IPS DF 6.9 (cell line): ENCODE data around the gene TNS1.

Experiments
- DNase-seq: peaks from one replicate; pipeline ENCODE4 v3.0.0-alpha.2; 2013; ENCODE audit warnings: low read depth, low spot score
- H3K27ac ChIP-seq: one replicate; pipeline ENCODE4 v1.5.1; 2013; ENCODE audit warnings: low read length, control low read depth
- H3K27me3 ChIP-seq: 2 replicates; pipeline ENCODE4 v1.6.1; 2013; ENCODE audit warnings: mild to moderate bottlenecking, low read length; ENCODE audit not compliant: control insufficient read depth, insufficient read depth
- H3K36me3 ChIP-seq: 2 replicates; pipeline ENCODE4 v1.6.1; 2013; ENCODE audit warnings: low read length; ENCODE audit not compliant: control insufficient read depth, insufficient read depth
- H3K4me1 ChIP-seq: 2 replicates; pipeline ENCODE4 v1.6.1; 2013; ENCODE audit warnings: low read length; ENCODE audit not compliant: control insufficient read depth, insufficient read depth
- H3K4me3 ChIP-seq: 2 replicates; pipeline ENCODE4 v1.5.1; 2013; ENCODE audit warnings: mild to moderate bottlenecking, low read length
- H3K9me3 ChIP-seq: 2 replicates; pipeline ENCODE4 v1.6.1; 2013; ENCODE audit warnings: low read length, inconsistent platforms; ENCODE audit not compliant: control insufficient read depth, insufficient read depth
- WGBS: extraction: QIAGEN DNeasy Blood & Tissue Kit; methylation state at CpG from one replicate; pipeline ENCODE4 v1.1.7; 2013; ENCODE audit warnings: mixed read lengths, missing lambda C conversion rate; ENCODE audit not compliant: insufficient read length, insufficient coverage; 5-methylcytosine and 5-hydroxymethylcytosine counted together

TNS1 gene

GRCh38 chr2:217839073-217839749 lies 163.6 kb downstream of the TNS1 start:
- H3K27me3 ChIP-seq = no peaks in the 10 kb centered on the region
- WGBS = no CpG with 5 or more reads among the region's 10 CpGs

GRCh38 chr2:217838409-217838831 lies 164.4 kb downstream of the TNS1 start:
- Histone ChIP-seq H3K36me3 (no peaks in the 10 kb centered on the region), H3K27ac (no peak overlapping the region), H3K27me3 (no peaks in the 10 kb centered on the region), H3K4me3 (no peak overlapping the region), H3K9me3 (no peaks in the 10 kb centered on the region), H3K4me1 (peaks cover 4% of the 10 kb centered on the region; the same call in 1 of the 2 replicates)
- no CpG with 5 or more reads among the region's 5 CpGs for WGBS
- DNase-seq = no peak

More at GRCh38 chr2:217839073-217839749, 163.6 kb downstream of the TNS1 start:
- DNase-seq = no peak
- no peaks in the 10 kb centered on the region for H3K9me3 ChIP-seq
- H3K27ac ChIP-seq = no peak overlapping the region
- peaks cover 4% of the 10 kb centered on the region; the same call in 1 of the 2 replicates for H3K4me1 ChIP-seq
- H3K36me3 ChIP-seq = no peaks in the 10 kb centered on the region
- H3K4me3 ChIP-seq = no peak overlapping the region

GRCh38 chr2:217837530-217837929 lies 165.3 kb downstream of the TNS1 start:
- Histone ChIP-seq H3K9me3 (no peaks in the 10 kb centered on the region), H3K27me3 (no peaks in the 10 kb centered on the region), H3K4me1 (peaks cover 4% of the 10 kb centered on the region; the same call in 1 of the 2 replicates), H3K36me3 (no peaks in the 10 kb centered on the region), H3K27ac (no peak overlapping the region), H3K4me3 (no peak overlapping the region)
- WGBS = no CpG with 5 or more reads among the region's 8 CpGs
- DNase-seq = no peak

GRCh38 chr2:217836901-217837491 lies 165.8 kb downstream of the TNS1 start:
- peaks cover 4% of the 10 kb centered on the region; the same call in 1 of the 2 replicates for H3K4me1 ChIP-seq
- DNase-seq = no peak
- H3K9me3 ChIP-seq = no peaks in the 10 kb centered on the region
- no CpG with 5 or more reads among the region's 9 CpGs for WGBS
- H3K27me3 ChIP-seq = no peaks in the 10 kb centered on the region
- H3K36me3 ChIP-seq = no peaks in the 10 kb centered on the region
- H3K4me3 ChIP-seq = no peak overlapping the region
- H3K27ac ChIP-seq = no peak overlapping the region

DNA sequence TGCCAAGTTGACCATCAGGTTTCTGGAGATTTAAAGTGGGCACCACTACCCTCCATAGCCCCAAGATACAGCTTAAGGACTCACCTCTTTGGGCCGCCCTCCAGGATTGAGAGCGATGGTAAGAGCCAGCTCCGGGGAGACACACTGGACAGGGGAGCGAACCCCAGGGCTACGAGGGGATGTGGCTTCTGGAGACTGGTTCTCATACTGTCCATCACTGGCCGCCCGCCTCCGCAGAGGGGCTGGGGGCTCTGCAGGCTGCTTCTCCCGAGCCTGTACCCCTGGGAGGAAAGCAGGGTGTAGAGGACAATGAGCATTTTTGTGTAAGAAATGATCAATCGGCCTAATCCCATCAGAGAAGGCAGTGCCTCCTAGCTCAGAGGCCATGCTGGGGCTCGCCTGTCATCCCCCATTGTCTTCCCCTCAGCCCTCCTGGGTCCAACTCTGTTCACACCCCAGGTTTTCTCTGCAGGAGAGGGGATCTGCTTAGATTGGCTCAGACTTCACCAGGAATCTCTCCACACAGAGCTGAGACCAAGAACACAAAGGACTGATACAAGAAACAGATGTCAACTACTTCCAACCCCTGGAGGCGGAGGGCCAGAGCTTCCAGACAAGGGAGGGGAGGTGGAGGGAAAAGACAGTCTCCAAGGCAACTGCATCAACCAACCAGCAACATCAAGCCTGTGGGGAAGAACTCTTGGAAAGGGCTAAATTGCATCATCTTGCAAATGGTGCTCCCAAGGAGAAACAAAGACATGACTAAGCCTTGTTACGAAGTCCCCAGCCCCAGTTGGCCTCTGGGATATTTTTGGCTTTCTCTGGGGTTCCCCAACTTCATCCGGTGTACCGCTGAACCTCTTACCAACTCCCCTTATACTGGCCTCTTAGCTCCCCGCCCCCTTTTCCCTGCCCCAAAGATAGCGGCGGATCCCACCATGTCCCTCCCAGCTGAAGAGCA lies 166.6 kb downstream of the TNS1 start:
- H3K27me3 ChIP-seq = no peaks in the 10 kb centered on the region
- no CpG with 5 or more reads among the region's 18 CpGs for WGBS
- H3K4me1 ChIP-seq = peaks cover 4% of the 10 kb centered on the region; the same call in 1 of the 2 replicates
- H3K9me3 ChIP-seq = no peaks in the 10 kb centered on the region
- no peak for DNase-seq
- H3K4me3 ChIP-seq = no peak overlapping the region
- H3K27ac ChIP-seq = no peak overlapping the region
- no peaks in the 10 kb centered on the region for H3K36me3 ChIP-seq

DNA sequence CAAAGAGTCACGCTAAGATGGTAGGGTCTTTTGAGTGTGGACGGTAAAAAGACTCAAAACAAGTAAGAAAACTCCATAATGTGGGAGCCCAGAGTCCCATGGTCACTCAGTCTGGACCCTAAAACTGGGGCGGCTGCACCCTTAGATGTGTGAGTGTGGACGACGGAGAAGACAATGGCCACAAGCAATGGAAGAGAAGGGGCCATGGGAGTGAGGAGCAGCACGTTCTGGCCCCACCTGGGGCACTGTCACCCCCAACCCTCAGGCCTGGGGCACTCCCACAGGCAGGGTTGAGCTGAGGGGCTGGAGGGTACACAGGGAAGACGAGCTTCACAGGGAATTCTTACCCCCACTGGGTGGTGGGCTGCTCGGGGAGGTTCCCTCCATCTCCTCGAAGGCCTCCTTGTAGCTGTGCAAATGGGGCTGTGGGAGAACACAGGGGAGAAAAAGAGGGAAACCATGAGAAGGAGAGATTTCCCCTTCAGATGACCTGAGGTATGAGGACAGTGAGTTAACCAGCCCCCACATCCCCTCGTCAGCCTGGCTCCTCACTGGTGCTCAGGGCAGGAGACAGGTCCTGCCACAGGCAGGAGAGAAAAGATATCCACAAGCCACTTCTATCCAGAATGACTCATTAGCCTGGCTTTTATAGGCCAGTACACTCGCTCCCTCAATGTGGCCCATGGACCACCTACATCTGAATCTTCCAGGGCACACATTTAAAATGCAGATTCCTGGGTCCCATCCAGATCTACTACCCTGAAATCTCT lies 167.9 kb downstream of the TNS1 start:
- H3K27me3 ChIP-seq = no peaks in the 10 kb centered on the region
- peaks cover 4% of the 10 kb centered on the region; the same call in 1 of the 2 replicates for H3K4me1 ChIP-seq
- no peaks in the 10 kb centered on the region for H3K36me3 ChIP-seq
- H3K27ac ChIP-seq = no peak overlapping the region
- no peak overlapping the region for H3K4me3 ChIP-seq
- WGBS = no CpG with 5 or more reads among the region's 11 CpGs
- no peaks in the 10 kb centered on the region for H3K9me3 ChIP-seq
- DNase-seq = no peak

- H3K27me3 ChIP-seq = no peaks in the 10 kb centered on the region
- no peaks in the 10 kb centered on the region for H3K36me3 ChIP-seq
- no peak overlapping the region for H3K27ac ChIP-seq
- peaks cover 4% of the 10 kb centered on the region; the same call in 1 of the 2 replicates for H3K4me1 ChIP-seq
- no peaks in the 10 kb centered on the region for H3K9me3 ChIP-seq
- no CpG with 5 or more reads among the region's 3 CpGs for WGBS
- no peak for DNase-seq
- H3K4me3 ChIP-seq = no peak overlapping the region
Observed at GRCh38 chr2:217834057-217834620, 168.7 kb downstream of the TNS1 start.

GRCh38 chr2:217833439-217833838 lies 169.4 kb downstream of the TNS1 start:
- WGBS = no CpG with 5 or more reads among the region's 8 CpGs
- no peak overlapping the region for H3K4me3 ChIP-seq
- H3K27ac ChIP-seq = no peak overlapping the region
- peaks cover 4% of the 10 kb centered on the region; the same call in 1 of the 2 replicates for H3K4me1 ChIP-seq
- no peak for DNase-seq
- no peaks in the 10 kb centered on the region for H3K9me3 ChIP-seq
- no peaks in the 10 kb centered on the region for H3K36me3 ChIP-seq
- no peaks in the 10 kb centered on the region for H3K27me3 ChIP-seq

DNA sequence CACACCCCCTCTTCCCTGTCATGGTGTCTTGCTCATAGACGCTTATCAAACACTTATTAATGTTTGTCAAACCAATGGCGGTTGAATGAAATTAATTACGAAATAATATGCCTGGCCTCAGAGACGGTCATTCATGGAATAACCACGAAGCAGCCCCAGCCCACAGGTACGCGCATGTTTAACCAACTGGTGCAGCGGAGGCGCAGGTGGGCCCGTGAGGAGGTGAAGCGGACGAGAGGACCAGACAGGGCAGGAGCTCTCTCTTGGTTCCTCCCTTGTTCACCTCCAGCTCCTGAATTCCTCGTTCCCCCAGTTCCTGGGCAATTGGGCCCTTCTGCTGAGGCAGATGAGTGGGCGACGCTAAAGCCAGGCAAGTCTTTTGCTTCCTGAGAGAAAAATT lies 169.8 kb downstream of the TNS1 start:
- Histone ChIP-seq H3K4me1 (peaks cover 4% of the 10 kb centered on the region; the same call in 1 of the 2 replicates), H3K9me3 (no peaks in the 10 kb centered on the region), H3K27ac (no peak overlapping the region), H3K27me3 (no peaks in the 10 kb centered on the region), H3K4me3 (no peak overlapping the region), H3K36me3 (no peaks in the 10 kb centered on the region)
- no CpG with 5 or more reads among the region's 15 CpGs for WGBS
- no peak for DNase-seq
